K562 (cell line): ENCODE data around the gene SMCHD1. TPM values are rescaled to one million over a fixed set of nuclear protein-coding genes. Genes with fewer than 3 reads are reported as not detected.
A peak's percentile ranks its signal among the peaks of the same experiment; 100 is the strongest.

Experiments
- CCAR2 ChIP-seq: fragments of 200-400 bp; formaldehyde crosslinking; IDR thresholded peaks from 2 replicates; pipeline ENCODE4 v1.6.1; 2017; ENCODE audit warnings: mild to moderate bottlenecking, low read depth, low read length
- CHD2 ChIP-seq: IDR thresholded peaks from 2 replicates; pipeline ENCODE4 v1.6.1; 2011; ENCODE audit warnings: low read depth, low read length
- CHD4 ChIP-seq: fragments of 200-600 bp; sonication (generic); IDR thresholded peaks from 3 replicates; pipeline ENCODE4 v1.6.1; 2012; ENCODE audit warnings: low read depth, mild to moderate bottlenecking, mixed read lengths, low read length, inconsistent platforms; ENCODE audit not compliant: insufficient read depth, insufficient replicate concordance, poor library complexity, severe bottlenecking
- CREBBP ChIP-seq: IDR thresholded peaks from one replicate; pipeline ENCODE4 v1.6.1; 2012; ENCODE audit warnings: low read depth, mild to moderate bottlenecking, control low read depth, inconsistent platforms, low read length
- CUX1 ChIP-seq: fragments of 200-800 bp; sonication (Bioruptor generic); IDR thresholded peaks from 2 replicates; pipeline ENCODE4 v1.6.1; 2016; ENCODE audit warnings: missing genetic modification characterization, missing compliant biosample characterization
- ELK1 ChIP-seq: sonication (generic); formaldehyde crosslinking; IDR thresholded peaks from 2 replicates; pipeline ENCODE4 v1.8.1; 2022; ENCODE audit warnings: missing genetic modification reagents
- GTF2A2 ChIP-seq: IDR thresholded peaks from 2 replicates; pipeline ENCODE4 v1.6.1; 2016; ENCODE audit warnings: mild to moderate bottlenecking, missing genetic modification characterization, missing compliant biosample characterization
- HCFC1 ChIP-seq: IDR thresholded peaks from 2 replicates; pipeline ENCODE4 v1.6.1; 2012; ENCODE audit warnings: low read depth, low read length, improper control_type of control experiment
- KDM4B ChIP-seq, 2 experiments: fragments of 450-650 bp in 1 of 2; sonication (generic) in 1 of 2; IDR thresholded peaks; 2 replicates each; pipeline ENCODE4 v1.6.1; 2016 to 2017; ENCODE audit warnings: borderline replicate concordance in 2 of 2, antibody characterized with exemption in 1 of 2, low read depth in 1 of 2, mild to moderate bottlenecking in 1 of 2
- MAX ChIP-seq: sonication (generic); formaldehyde crosslinking; IDR thresholded peaks from 2 replicates; pipeline ENCODE4 v1.9.0; 2022; ENCODE audit warnings: mild to moderate bottlenecking, missing genetic modification reagents
- NR0B1 ChIP-seq: fragments of 450-650 bp; IDR thresholded peaks from one replicate; pipeline ENCODE4 v1.6.1; 2018; ENCODE audit warnings: mild to moderate bottlenecking, moderate library complexity; ENCODE audit not compliant: partially characterized antibody
- SLC30A9 ChIP-seq: fragments of 250-450 bp; sonication (Bioruptor Pico); IDR thresholded peaks from 2 replicates; pipeline ENCODE4 v1.8.0; 2022; ENCODE audit warnings: mild to moderate bottlenecking, moderate library complexity
- SREBF2 ChIP-seq: sonication (generic); formaldehyde crosslinking; IDR thresholded peaks from 2 replicates; pipeline ENCODE4 v1.4.0; 2020; ENCODE audit warnings: mild to moderate bottlenecking, missing genetic modification reagents
- ZBTB26 ChIP-seq: fragments of 450-650 bp; formaldehyde crosslinking; IDR thresholded peaks from 2 replicates; pipeline ENCODE4 v1.4.0; 2022; ENCODE audit warnings: missing genetic modification characterization
- ZBTB43 ChIP-seq: sonication (generic); formaldehyde crosslinking; IDR thresholded peaks from 2 replicates; pipeline ENCODE4 v1.8.0; 2023; ENCODE audit warnings: mild to moderate bottlenecking, missing genetic modification reagents
- ZNF589 ChIP-seq: fragments of 200-800 bp; sonication (Bioruptor generic); IDR thresholded peaks from 2 replicates; pipeline ENCODE4 v1.6.1; 2016; ENCODE audit warnings: low read depth, missing genetic modification characterization, missing compliant biosample characterization
- ZNF766 ChIP-seq: fragments of 200-800 bp; sonication (Bioruptor generic); conservative IDR thresholded peaks from 2 replicates; pipeline ENCODE4 v1.6.1; 2016; ENCODE audit warnings: missing genetic modification characterization, missing compliant biosample characterization
- ZSCAN32 ChIP-seq: fragments of 450-650 bp; formaldehyde crosslinking; IDR thresholded peaks from 2 replicates; pipeline ENCODE4 v1.4.0; 2020; ENCODE audit warnings: mild to moderate bottlenecking, moderate library complexity
- polyA plus RNA-seq, 8 experiments: library from polyadenylated mRNA; depleted of rRNA in 4 of 8; stranded (reverse) in 5 of 8; unstranded in 3 of 8; fragments of >200 nt; fragmentation: Nextera tagmentation in 2 of 8; fragmentation: Illumina TruSeq in 1 of 8; extraction: Ambion mirVana in 2 of 8; extraction: Trizol in 1 of 8; gene quantifications; 2 replicates each; pipeline versions ENCODE4 v1.2.1 to v1.2.3, GENCODE V29; 2011 to 2014; ENCODE audit warnings: inconsistent platforms in 1 of 8, missing spikeins in 1 of 8
- total RNA-seq, 7 experiments: library from RNA; depleted of rRNA in 6 of 7; stranded (reverse); fragments of >200 nt in 6 of 7; fragmentation: Illumina TruSeq in 2 of 7; extraction: Trizol in 2 of 7; gene quantifications; 2 replicates each; pipeline versions ENCODE4 v1.2.1 to v1.2.3, GENCODE V29; 2011 to 2021; ENCODE audit warnings: low replicate concordance in 1 of 7

Gene SMCHD1
- total and polyA plus RNA-seq, 9 of the 15 experiments (the other 6 are each of a cell fraction or from before 2014, with no cell fraction given), result 6.3 to 144 (median 72.7) TPM

GRCh38 chr18:2706903-2707302 is 51.4 kb downstream of the SMCHD1 start (continued):
- TF ChIP-seq CUX1, result no peak
- no peak for TF ChIP-seq GTF2A2 (tag)
- TF ChIP-seq CREBBP, result no peak
- TF ChIP-seq SLC30A9 (CRISPR knock-in tag), result no peak
- TF ChIP-seq ZBTB43 (CRISPR knock-in tag), result no peak
- TF ChIP-seq CHD4, result no peak
- no peak for TF ChIP-seq CCAR2
- TF ChIP-seq ZNF589 (CRISPR knock-in tag), result no peak
- TF ChIP-seq ZNF766, result no peak
- TF ChIP-seq SREBF2 (CRISPR knock-in tag), result no peak
- peak; percentile 41 for TF ChIP-seq CHD2
- TF ChIP-seq HCFC1, result no peak
- TF ChIP-seq NR0B1, result no peak
- TF ChIP-seq ZSCAN32 (CRISPR knock-in tag), result peak; percentile 60; the same call in 1 of the 2 replicates
- no peak for TF ChIP-seq ZBTB26 (CRISPR knock-in tag)
- TF ChIP-seq ELK1 (CRISPR knock-in tag), result no peak
- TF ChIP-seq KDM4B (IDR thresholded peaks at IDR 0.05; ENCODE audit: borderline replicate concordance in 2 of 2, low read depth in 1 of 2), result no peak
- no peak for TF ChIP-seq MAX
